Stimulated activated CD8-positive, alpha-beta memory T cell treated with anti-CD3 and anti-CD28 coated beads, Interleukin-7, amount 100 ng/mL, for 1 hour (primary cell): Measurements from ENCODE around the gene ETF1.
"Not testable (repeated sequence)": the region's sequence is repeated elsewhere in the genome, so short reads cannot be mapped to it uniquely, and the experiment has no call there.

Experiments
- DNase-seq, 2 donors: peaks; one replicate each; pipeline ENCODE4 v3.0.0-alpha.2; 2020; ENCODE audit warnings: low read depth in 2 of 2

ETF1 gene

GRCh38 chr5:138490648-138491283, 52.3 kb downstream of the ETF1 start:
- no peak for DNase-seq

GRCh38 chr5:138489683-138490061, 53.4 kb downstream of the ETF1 start:
- DNase-seq, result no peak

- no peak for DNase-seq
Measured at GRCh38 chr5:138488481-138488945, 54.5 kb downstream of the ETF1 start.

- DNase-seq, result no peak
Measured at GRCh38 chr5:138482638-138483037, 60.4 kb downstream of the ETF1 start.

GRCh38 chr5:138476918-138477317, 66.1 kb downstream of the ETF1 start:
- DNase-seq, result no peak

- not testable (repeated sequence) for DNase-seq
Measured at GRCh38 chr5:138473151-138473550, 69.9 kb downstream of the ETF1 start.

GRCh38 chr5:138472353-138472752, 70.7 kb downstream of the ETF1 start:
- no peak for DNase-seq

- DNase-seq, result no peak
Measured at GRCh38 chr5:138471052-138471361, 72.0 kb downstream of the ETF1 start.

GRCh38 chr5:138470322-138471051, 72.5 kb downstream of the ETF1 start:
- DNase-seq, result peak in 1 of 2 donors; percentile 21

- DNase-seq, result peak; percentile 45 to 81
Measured at GRCh38 chr5:138469540-138470321, 73.3 kb downstream of the ETF1 start.

- DNase-seq, result peak in 1 of 2 donors; percentile 64
Measured at GRCh38 chr5:138468966-138469539, 74.0 kb downstream of the ETF1 start.

- peak in 1 of 2 donors; percentile 38 for DNase-seq
Measured at GRCh38 chr5:138468133-138468965, 74.7 kb downstream of the ETF1 start.

- peak; percentile 32 to 44 for DNase-seq
Measured at GRCh38 chr5:138467711-138468132, 75.3 kb downstream of the ETF1 start.

- DNase-seq, result peak; percentile 24 to 37
Measured at GRCh38 chr5:138466900-138467710, 75.9 kb downstream of the ETF1 start.

GRCh38 chr5:138466125-138466899, 76.7 kb downstream of the ETF1 start:
- peak in 1 of 2 donors; percentile 25 for DNase-seq

GRCh38 chr5:138465261-138466124, 77.5 kb downstream of the ETF1 start, which contains the start of gene EGR1:
Gene EGR1 (plus strand): TSS chr5:138465479. CDS start chr5:138465762, 283 bp downstream.
- peak; percentile 87 to 90 for DNase-seq

GRCh38 chr5:138464388-138465260, 78.4 kb downstream of the ETF1 start:
- DNase-seq, result peak; percentile 88 to 89

- DNase-seq, result peak; percentile 78 to 81
Measured at GRCh38 chr5:138464008-138464387, 79.0 kb downstream of the ETF1 start.
